HG03066 (cell line): ENCODE results near the gene VAV1.
"Not testable (repeated sequence)": the region's sequence is repeated elsewhere in the genome, so short reads cannot be mapped to it uniquely, and the experiment has no call there.

ENCODE experiments used
- ATAC-seq: cut with Tn5 transposase; IDR thresholded peaks from one replicate; pipeline ENCODE4 v1.9.1; 2021; ENCODE audit warnings: low read depth; ENCODE audit not compliant: unreplicated experiment

The VAV1 gene

GRCh38 chr19:6779206-6779605 lies 6.7 kb downstream of the VAV1 start:
- ATAC-seq: no peak

GRCh38 chr19:6787393-6787792 lies 14.9 kb downstream of the VAV1 start:
- ATAC-seq: no peak

- ATAC-seq: no peak
Measured at GRCh38 chr19:6788896-6789295, 16.4 kb downstream of the VAV1 start.

- no peak for ATAC-seq
Measured at GRCh38 chr19:6790194-6791128, 18.0 kb downstream of the VAV1 start.

- ATAC-seq: no peak
Measured at GRCh38 chr19:6791237-6791636, 18.7 kb downstream of the VAV1 start.

GRCh38 chr19:6793411-6793810 lies 20.9 kb downstream of the VAV1 start:
- no peak for ATAC-seq

- no peak for ATAC-seq
Measured at GRCh38 chr19:6793973-6794372, 21.5 kb downstream of the VAV1 start.

GRCh38 chr19:6794686-6795431 lies 22.4 kb downstream of the VAV1 start:
- no peak for ATAC-seq

GRCh38 chr19:6796278-6796677 lies 23.8 kb downstream of the VAV1 start:
- no peak for ATAC-seq

GRCh38 chr19:6797646-6798045 lies 25.1 kb downstream of the VAV1 start:
- ATAC-seq: no peak

GRCh38 chr19:6800160-6800790 lies 27.8 kb downstream of the VAV1 start:
- ATAC-seq: not testable (repeated sequence)

- no peak for ATAC-seq
Measured at GRCh38 chr19:6800991-6801484, 28.5 kb downstream of the VAV1 start.

GRCh38 chr19:6801485-6802086 lies 29.1 kb downstream of the VAV1 start:
- no peak for ATAC-seq

GRCh38 chr19:6802336-6803035 lies 30.0 kb downstream of the VAV1 start:
- no peak for ATAC-seq

GRCh38 chr19:6803036-6803404 lies 30.5 kb downstream of the VAV1 start:
- ATAC-seq: no peak

- ATAC-seq: no peak
Measured at GRCh38 chr19:6806488-6806887, 34.0 kb downstream of the VAV1 start.

GRCh38 chr19:6807291-6807690 lies 34.8 kb downstream of the VAV1 start:
- no peak for ATAC-seq

- no peak for ATAC-seq
Measured at GRCh38 chr19:6808494-6808893, 36.0 kb downstream of the VAV1 start.

GRCh38 chr19:6809262-6809661 lies 36.8 kb downstream of the VAV1 start:
- no peak for ATAC-seq

GRCh38 chr19:6811378-6811777 lies 38.9 kb downstream of the VAV1 start:
- ATAC-seq: no peak
